ENCODE measurements around the gene C17orf50. TPM values are rescaled to one million over a fixed set of nuclear protein-coding genes. Genes with fewer than 3 reads are reported as not detected.

C17orf50 gene
- total and polyA plus RNA-seq, 2 of the 13 experiments (the other 11 are each of a cell fraction or from before 2014, with no cell fraction given) = not detected

- TF ChIP-seq MAZ (IDR thresholded peaks at IDR 0.05; ENCODE audit: borderline replicate concordance, low read depth, low read length) (peak; percentile 51; the same call in 1 of the 2 replicates), MAZ (CRISPR knock-in tag; IDR thresholded peaks at IDR 0.05; ENCODE audit: low read depth) (peak; percentile 86), ZNF660 (CRISPR knock-in tag; IDR thresholded peaks at IDR 0.05; ENCODE audit: borderline replicate concordance, low read depth) (no peak), THAP9 (CRISPR knock-in tag; IDR thresholded peaks at IDR 0.05; ENCODE audit: borderline replicate concordance) (peak; percentile 43; the same call in 1 of the 2 replicates), CHD4 (IDR thresholded peaks at IDR 0.05; ENCODE audit: borderline replicate concordance, low read length) (no peak), ZNF274 (CRISPR knock-in tag; IDR thresholded peaks at IDR 0.05) (no peak; the same call in 1 of the 2 replicates), AHDC1 (CRISPR knock-in tag; IDR thresholded peaks at IDR 0.05; ENCODE audit: borderline replicate concordance) (no peak), RBFOX2 (IDR thresholded peaks at IDR 0.05; ENCODE audit: low read depth, low read length) (peak; percentile 45; the same call in 1 of the 2 replicates), ARNT (IDR thresholded peaks at IDR 0.05) (no peak), ZMYM3 (CRISPR knock-in tag; IDR thresholded peaks at IDR 0.05) (no peak), ZNF549 (CRISPR knock-in tag; IDR thresholded peaks at IDR 0.05) (no peak), NFE2 (CRISPR knock-in tag; IDR thresholded peaks at IDR 0.05) (no peak), ZBTB1 (CRISPR knock-in tag; IDR thresholded peaks at IDR 0.05; ENCODE audit: borderline replicate concordance) (no peak), BCLAF1 (IDR thresholded peaks at IDR 0.05) (no peak), RXRA (CRISPR knock-in tag; IDR thresholded peaks at IDR 0.05) (peak; percentile 64; the same call in 1 of the 2 replicates), TARDBP (CRISPR knock-in tag; IDR thresholded peaks at IDR 0.05) (no peak), ZNF724P (CRISPR knock-in tag; IDR thresholded peaks at IDR 0.05; ENCODE audit: borderline replicate concordance) (no peak)
These were observed 3.7 kb downstream of the C17orf50 start (continued) for GRCh38 chr17:35764123-35764991.
